Neural cell (in vitro differentiated cells): ENCODE data around the gene FOXA3. TPM values are rescaled to one million over a fixed set of nuclear protein-coding genes. Genes with fewer than 3 reads are reported as not detected.

Source experiments
- H2AFZ ChIP-seq: fragments of 200-600, 300-800 bp; sonication (generic), shearing (Covaris generic); 2 replicates; pipeline ENCODE4 v1.6.0; 2014; ENCODE audit warnings: low read depth, mild to moderate bottlenecking, antibody characterized with exemption, low read length, moderate library complexity
- H3F3A ChIP-seq: fragments of 200-600 bp; shearing (Covaris generic); 2 replicates; pipeline ENCODE4 v1.6.1; 2016; ENCODE audit warnings: mild to moderate bottlenecking, moderate library complexity, mixed read lengths, antibody characterized with exemption, low read length; ENCODE audit not compliant: insufficient read depth, poor library complexity, severe bottlenecking
- H3K27ac ChIP-seq: fragments of 200-600, 300-800 bp; sonication (generic), shearing (Covaris generic); 2 replicates; pipeline ENCODE4 v1.5.1; 2014; ENCODE audit warnings: mild to moderate bottlenecking, low read length, moderate library complexity
- H3K27me3 ChIP-seq: fragments of 300-800, 200-600 bp; sonication (generic), shearing (Covaris generic); 2 replicates; pipeline ENCODE4 v1.6.0; 2014; ENCODE audit warnings: mild to moderate bottlenecking, low read depth, low read length, moderate library complexity; ENCODE audit not compliant: insufficient read depth
- H3K36me3 ChIP-seq: fragments of 300-800, 200-600 bp; sonication (generic), shearing (Covaris generic); 2 replicates; pipeline ENCODE4 v1.5.1; 2014; ENCODE audit warnings: mild to moderate bottlenecking, antibody characterized with exemption, low read length, moderate library complexity; ENCODE audit not compliant: insufficient read depth
- H3K4me2 ChIP-seq: fragments of 300-800, 200-600 bp; sonication (generic), shearing (Covaris generic); 2 replicates; pipeline ENCODE4 v1.6.0; 2014; ENCODE audit warnings: mild to moderate bottlenecking, low read length
- H3K4me3 ChIP-seq: fragments of 300-800, 200-600 bp; sonication (generic), shearing (Covaris generic); 2 replicates; pipeline ENCODE4 v1.5.1; 2014; ENCODE audit warnings: mild to moderate bottlenecking, low read length, moderate library complexity
- H3K79me2 ChIP-seq: fragments of 200-600 bp; shearing (Covaris generic); replicated peaks from 2 replicates; pipeline ENCODE4 v1.6.0; 2014; ENCODE audit warnings: mild to moderate bottlenecking, low read length, moderate library complexity; ENCODE audit not compliant: insufficient read depth
- H3K9ac ChIP-seq: fragments of 300-800, 200-600 bp; sonication (generic), shearing (Covaris generic); 2 replicates; pipeline ENCODE4 v1.6.1; 2016; ENCODE audit warnings: mild to moderate bottlenecking, low read length, mixed read lengths
- H3K9me2 ChIP-seq: fragments of 200-600 bp; shearing (Covaris generic); 2 replicates; pipeline ENCODE4 v1.6.1; 2016; ENCODE audit warnings: mild to moderate bottlenecking, low read length, mixed read lengths; ENCODE audit not compliant: insufficient read depth
- H3K9me3 ChIP-seq: fragments of 200-600, 300-800 bp; sonication (generic), shearing (Covaris generic); 2 replicates; pipeline ENCODE4 v1.6.1; 2016; ENCODE audit warnings: mild to moderate bottlenecking, mixed run types, low read length, moderate library complexity, mixed read lengths
- H4K20me1 ChIP-seq: fragments of 200-600 bp; shearing (Covaris generic); 2 replicates; pipeline ENCODE4 v1.6.1; 2016; ENCODE audit warnings: mild to moderate bottlenecking, mixed run types; ENCODE audit not compliant: insufficient read depth
- CTCF ChIP-seq: fragments of 450-650 bp; IDR thresholded peaks from 2 replicates; pipeline ENCODE4 v1.5.1; 2014; ENCODE audit warnings: antibody characterized with exemption, mild to moderate bottlenecking, moderate library complexity; ENCODE audit not compliant: poor library complexity, severe bottlenecking
- EP300 ChIP-seq: fragments of 450-650 bp; conservative IDR thresholded peaks from 2 replicates; pipeline ENCODE4 v1.6.1; 2014; ENCODE audit warnings: antibody characterized with exemption, mild to moderate bottlenecking, moderate library complexity; ENCODE audit not compliant: poor library complexity, severe bottlenecking
- EZH2 ChIP-seq: fragments of 200-600, 300-800 bp; shearing (Covaris generic), sonication (generic); IDR thresholded peaks from 2 replicates; pipeline ENCODE4 v1.6.1; 2014; ENCODE audit warnings: antibody characterized with exemption, low read length, borderline replicate concordance, mild to moderate bottlenecking; ENCODE audit not compliant: insufficient read depth, poor library complexity, severe bottlenecking
- MXI1 ChIP-seq: fragments of 450-650 bp; conservative IDR thresholded peaks from 2 replicates; pipeline ENCODE4 v1.6.1; 2014; ENCODE audit warnings: antibody characterized with exemption, mild to moderate bottlenecking; ENCODE audit not compliant: poor library complexity, severe bottlenecking
- POLR2AphosphoS5 ChIP-seq: IDR thresholded peaks from 2 replicates; pipeline ENCODE4 v1.6.1; 2012
- RAD21 ChIP-seq: fragments of 450-650 bp; conservative IDR thresholded peaks from 2 replicates; pipeline ENCODE4 v1.6.1; 2014; ENCODE audit warnings: antibody characterized with exemption, mild to moderate bottlenecking, moderate library complexity
- REST ChIP-seq: IDR thresholded peaks from 2 replicates; pipeline ENCODE4 v1.6.1; 2012; ENCODE audit warnings: borderline replicate concordance
- SMC3 ChIP-seq: fragments of 450-650 bp; conservative IDR thresholded peaks from 2 replicates; pipeline ENCODE4 v1.6.1; 2014; ENCODE audit warnings: antibody characterized with exemption, mild to moderate bottlenecking, moderate library complexity; ENCODE audit not compliant: poor library complexity
- TAF1 ChIP-seq: IDR thresholded peaks from 2 replicates; pipeline ENCODE4 v1.6.1; 2012; ENCODE audit warnings: low read depth
- polyA plus RNA-seq: library from polyadenylated mRNA; depleted of rRNA; stranded (reverse); fragments of >200 nt; gene quantifications from 2 replicates; pipeline ENCODE4 v1.2.3, GENCODE V29; 2014

FOXA3 gene
- polyA plus RNA-seq, 1 donor from 2014 or later: not detected

- H2AFZ ChIP-seq: no peak overlapping the region
- H3K9ac ChIP-seq: no peak overlapping the region
- no peaks in the 10 kb centered on the region for H4K20me1 ChIP-seq
- H3K79me2 ChIP-seq: no peaks in the 10 kb centered on the region
- no peaks in the 10 kb centered on the region for H3K9me3 ChIP-seq
- TF ChIP-seq POLR2AphosphoS5 (no peak), EP300 (no peak), REST (no peak), SMC3 (peak; percentile 64), TAF1 (no peak), RAD21 (peak; percentile 49), MXI1 (no peak), EZH2 (no peak), CTCF (peak; percentile 83)
- H3K36me3 ChIP-seq: no peaks in the 10 kb centered on the region
- no peaks in the 10 kb centered on the region for H3K9me2 ChIP-seq
- H3K27ac ChIP-seq: no peak overlapping the region
- no peaks in the 10 kb centered on the region for H3K27me3 ChIP-seq
- H3K4me2 ChIP-seq: no peak overlapping the region
- H3F3A ChIP-seq: no peaks in the 10 kb centered on the region
- no peak overlapping the region for H3K4me3 ChIP-seq
Observed at GRCh38 chr19:45817010-45817724, 47.0 kb upstream of the FOXA3 start.

DNA sequence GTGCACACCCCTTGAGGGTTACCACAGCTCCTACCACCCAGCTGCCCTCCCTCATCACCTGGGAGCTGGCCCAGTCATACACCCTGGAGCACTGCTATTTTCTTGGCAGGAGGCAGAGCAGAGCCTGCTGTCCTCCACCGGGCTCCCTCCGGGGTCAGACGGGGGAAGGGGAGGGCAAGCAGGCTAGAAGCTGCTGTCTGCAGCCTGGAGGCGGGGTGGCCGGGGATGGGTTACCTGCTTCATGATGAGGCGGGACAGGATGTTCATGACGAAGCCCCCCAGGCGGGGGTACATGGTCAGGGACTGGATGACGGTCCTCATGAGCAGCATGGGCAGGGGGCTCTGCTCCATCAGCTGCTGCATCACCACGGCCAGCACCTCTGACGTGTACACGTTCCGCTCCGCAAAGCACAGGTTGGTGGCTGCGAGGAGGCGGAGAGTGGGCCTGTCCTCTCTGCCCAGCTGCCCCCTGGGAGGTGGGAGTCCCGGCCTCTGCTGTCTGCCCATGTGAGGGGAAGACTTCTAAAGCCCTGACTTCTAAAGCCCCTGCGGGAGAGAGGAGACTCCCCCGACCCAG lies 46.3 kb upstream of the FOXA3 start:
- no peak for TF ChIP-seq TAF1
- no peak for TF ChIP-seq EZH2
- no peak for TF ChIP-seq EP300
- TF ChIP-seq RAD21: no peak
- TF ChIP-seq MXI1: no peak
- TF ChIP-seq SMC3: no peak
- no peak for TF ChIP-seq CTCF
- H3K36me3 ChIP-seq: no peaks in the 10 kb centered on the region
- H3K9me2 ChIP-seq: no peaks in the 10 kb centered on the region
- H3K9me3 ChIP-seq: no peaks in the 10 kb centered on the region
- no peak overlapping the region for H2AFZ ChIP-seq
- H3K27ac ChIP-seq: no peak overlapping the region
- no peak overlapping the region for H3K9ac ChIP-seq
- no peaks in the 10 kb centered on the region for H3K79me2 ChIP-seq
- no peak overlapping the region for H3K4me2 ChIP-seq
- H3F3A ChIP-seq: no peaks in the 10 kb centered on the region
- H3K27me3 ChIP-seq: no peaks in the 10 kb centered on the region
- H3K4me3 ChIP-seq: no peak overlapping the region
- H4K20me1 ChIP-seq: no peaks in the 10 kb centered on the region
